ENCODE data around the gene SLX1A.

Gene SLX1A

DNA sequence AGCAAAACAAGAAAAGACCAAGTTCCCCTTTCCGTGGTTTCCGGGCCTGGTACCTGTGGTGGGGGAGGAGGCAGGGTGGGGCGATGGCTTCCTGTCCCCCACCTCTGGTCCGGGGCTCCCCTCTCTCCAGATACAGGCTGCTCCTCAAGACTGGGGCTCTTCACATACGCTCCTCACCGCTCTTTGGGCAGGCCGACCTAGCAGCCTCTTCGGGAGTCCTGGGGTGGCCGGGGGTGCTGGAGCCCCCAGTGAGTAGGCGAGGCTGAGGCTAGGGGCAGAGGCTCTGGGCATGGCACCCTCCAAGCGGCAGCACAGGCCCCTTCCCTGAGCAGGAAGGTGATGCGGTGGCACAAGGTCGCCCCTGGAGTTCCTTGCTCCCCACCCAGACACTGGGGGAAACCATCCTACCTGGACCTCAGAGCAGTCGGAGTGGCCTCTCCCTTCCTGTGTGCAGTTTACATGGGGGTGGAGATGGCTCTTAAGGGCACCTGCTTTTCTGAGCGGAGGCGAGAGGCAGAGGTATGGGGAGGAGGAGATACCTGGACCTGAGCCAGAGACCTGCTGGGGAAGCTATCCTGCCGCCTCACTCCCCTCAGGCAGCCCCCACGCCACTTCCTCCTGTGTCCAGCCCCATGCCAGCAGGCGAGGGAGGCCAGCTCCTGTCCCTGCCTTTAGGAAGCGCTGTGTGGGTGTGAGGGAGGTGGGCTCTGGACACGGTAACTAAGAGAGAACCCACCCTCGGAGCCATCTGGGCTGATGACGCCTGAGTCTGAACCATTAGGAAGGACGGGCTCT is 9.4 kb upstream of the SLX1A start:
- ChIA-PET POLR2A (ENCODE audit: low non-redundant PET) (no interaction called here), CTCF (no interaction called here)
- H3K27ac ChIP-seq, result no peak overlapping the region
- no peak for DNase-seq (ENCODE audit: low spot score)
- TF ChIP-seq, protein P1, sequence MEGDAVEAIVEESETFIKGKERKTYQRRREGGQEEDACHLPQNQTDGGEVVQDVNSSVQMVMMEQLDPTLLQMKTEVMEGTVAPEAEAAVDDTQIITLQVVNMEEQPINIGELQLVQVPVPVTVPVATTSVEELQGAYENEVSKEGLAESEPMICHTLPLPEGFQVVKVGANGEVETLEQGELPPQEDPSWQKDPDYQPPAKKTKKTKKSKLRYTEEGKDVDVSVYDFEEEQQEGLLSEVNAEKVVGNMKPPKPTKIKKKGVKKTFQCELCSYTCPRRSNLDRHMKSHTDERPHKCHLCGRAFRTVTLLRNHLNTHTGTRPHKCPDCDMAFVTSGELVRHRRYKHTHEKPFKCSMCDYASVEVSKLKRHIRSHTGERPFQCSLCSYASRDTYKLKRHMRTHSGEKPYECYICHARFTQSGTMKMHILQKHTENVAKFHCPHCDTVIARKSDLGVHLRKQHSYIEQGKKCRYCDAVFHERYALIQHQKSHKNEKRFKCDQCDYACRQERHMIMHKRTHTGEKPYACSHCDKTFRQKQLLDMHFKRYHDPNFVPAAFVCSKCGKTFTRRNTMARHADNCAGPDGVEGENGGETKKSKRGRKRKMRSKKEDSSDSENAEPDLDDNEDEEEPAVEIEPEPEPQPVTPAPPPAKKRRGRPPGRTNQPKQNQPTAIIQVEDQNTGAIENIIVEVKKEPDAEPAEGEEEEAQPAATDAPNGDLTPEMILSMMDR (conservative IDR thresholded peaks at IDR 0.05; ENCODE audit: low read depth), result no peak

DNA sequence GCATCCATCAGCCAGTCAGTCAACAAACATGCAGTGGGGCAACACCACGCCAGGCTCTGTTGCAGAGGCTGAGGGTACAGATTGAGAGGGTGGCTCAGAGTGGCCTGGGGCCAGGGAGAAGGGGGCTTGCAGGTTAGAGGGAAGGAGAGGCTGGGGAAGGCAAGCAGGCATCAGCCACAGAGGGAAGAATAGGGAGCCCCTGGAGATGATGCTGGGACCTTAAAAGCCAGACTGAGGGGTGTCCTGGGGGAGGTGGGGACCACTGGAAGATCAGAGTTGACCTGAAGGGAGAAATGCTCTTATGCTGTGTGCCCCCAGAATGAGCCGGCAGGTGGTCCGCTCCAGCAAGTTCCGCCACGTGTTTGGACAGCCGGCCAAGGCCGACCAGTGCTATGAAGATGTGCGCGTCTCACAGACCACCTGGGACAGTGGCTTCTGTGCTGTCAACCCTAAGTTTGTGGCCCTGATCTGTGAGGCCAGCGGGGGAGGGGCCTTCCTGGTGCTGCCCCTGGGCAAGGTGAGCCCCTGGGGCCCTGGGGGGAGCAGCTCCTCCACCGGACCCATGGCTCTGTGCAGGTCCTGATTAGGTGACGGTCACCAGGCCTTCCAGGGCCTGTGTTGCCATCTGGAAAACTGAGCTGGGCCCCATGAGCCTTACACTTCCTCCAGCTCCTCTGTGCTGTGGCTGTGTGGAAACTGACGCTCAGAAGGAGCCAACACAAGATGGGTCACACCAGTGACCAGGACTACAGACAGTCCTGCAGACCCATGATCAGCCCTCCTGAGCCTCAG is 8.6 kb upstream of the SLX1A start:
- no peak for DNase-seq (ENCODE audit: low spot score)
- CTCF ChIA-PET, result no interaction called here
- H3K27ac ChIP-seq, result peak overlapping the region; percentile 46
- TF ChIP-seq, protein P1 (conservative IDR thresholded peaks at IDR 0.05; ENCODE audit: low read depth), result no peak
- POLR2A ChIA-PET (ENCODE audit: low non-redundant PET), result no interaction called here

DNA sequence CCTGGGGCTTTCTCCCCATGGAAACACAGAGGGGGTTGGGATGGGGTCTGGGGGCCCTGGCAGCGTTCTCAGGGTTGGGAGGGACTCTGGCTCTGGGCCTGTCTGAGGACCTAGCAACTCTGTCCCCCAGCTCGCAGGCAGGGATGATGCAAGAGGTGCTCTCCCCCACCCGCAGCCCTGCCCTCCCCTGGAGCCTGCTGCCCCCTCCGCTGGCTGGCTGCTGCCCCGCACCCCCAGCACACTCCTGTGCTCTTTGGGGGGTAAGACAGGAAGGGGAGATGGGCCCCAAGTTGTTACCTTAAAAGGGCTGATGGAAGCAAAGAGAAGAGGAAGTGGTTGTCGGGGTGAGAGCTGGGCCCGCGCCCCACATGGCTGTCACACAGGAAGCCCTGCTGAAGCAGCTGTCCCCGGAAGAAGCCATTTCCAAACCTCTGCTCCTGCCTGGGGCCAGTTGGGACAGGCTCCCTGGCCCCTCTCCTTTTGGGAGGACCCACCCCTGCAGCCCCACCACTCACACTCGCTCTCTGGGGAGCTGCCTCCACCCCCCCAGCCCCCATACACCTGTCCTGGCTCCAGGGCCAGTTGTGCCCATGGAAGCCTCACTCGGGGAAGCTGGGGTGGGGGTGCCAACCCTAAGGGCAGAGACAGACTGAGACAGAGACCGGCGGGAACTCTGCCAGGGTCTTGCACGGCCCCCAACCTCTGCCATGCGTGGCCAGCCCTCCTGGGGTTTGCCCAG is 7.8 kb upstream of the SLX1A start:
- ChIA-PET CTCF (interaction anchor here (0.7 kb wide), 1 partner anchor 72 kb away, joined by 3 read pairs; the partner anchor contains the start of gene GDPD3), POLR2A (ENCODE audit: low non-redundant PET) (interaction anchor here (0.6 kb wide), 1 partner anchor 167 kb away, joined by 6 read pairs; no protein-coding TSS in a partner anchor)
- TF ChIP-seq, protein P1 (conservative IDR thresholded peaks at IDR 0.05; ENCODE audit: low read depth), result no peak
- no peak for DNase-seq (ENCODE audit: low spot score)
- H3K27ac ChIP-seq, result peak overlapping the region; percentile 46

DNA sequence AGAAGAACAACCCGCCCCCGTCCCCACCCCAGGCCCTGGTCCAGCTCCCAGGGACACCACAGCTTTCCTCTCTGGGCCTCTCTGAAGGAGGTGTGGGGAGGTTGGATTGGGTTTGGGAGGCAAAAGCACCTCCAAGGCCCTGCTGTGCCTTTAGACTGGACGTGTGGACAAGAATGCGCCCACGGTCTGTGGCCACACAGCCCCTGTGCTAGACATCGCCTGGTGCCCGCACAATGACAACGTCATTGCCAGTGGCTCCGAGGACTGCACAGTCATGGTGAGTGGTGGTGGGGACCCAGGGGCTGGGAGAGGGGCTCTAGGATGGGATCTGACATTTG is 7.3 kb upstream of the SLX1A start:
- ChIA-PET CTCF (interaction anchor here (0.7 kb wide), 1 partner anchor 73 kb away, joined by 3 read pairs; the partner anchor contains the start of gene GDPD3), POLR2A (ENCODE audit: low non-redundant PET) (interaction anchor here (0.6 kb wide), 1 partner anchor 166 kb away, joined by 6 read pairs; no protein-coding TSS in a partner anchor)
- DNase-seq (ENCODE audit: low spot score), result no peak
- TF ChIP-seq, protein P1 (conservative IDR thresholded peaks at IDR 0.05; ENCODE audit: low read depth), result no peak
- H3K27ac ChIP-seq, result peak overlapping the region; percentile 46

DNA sequence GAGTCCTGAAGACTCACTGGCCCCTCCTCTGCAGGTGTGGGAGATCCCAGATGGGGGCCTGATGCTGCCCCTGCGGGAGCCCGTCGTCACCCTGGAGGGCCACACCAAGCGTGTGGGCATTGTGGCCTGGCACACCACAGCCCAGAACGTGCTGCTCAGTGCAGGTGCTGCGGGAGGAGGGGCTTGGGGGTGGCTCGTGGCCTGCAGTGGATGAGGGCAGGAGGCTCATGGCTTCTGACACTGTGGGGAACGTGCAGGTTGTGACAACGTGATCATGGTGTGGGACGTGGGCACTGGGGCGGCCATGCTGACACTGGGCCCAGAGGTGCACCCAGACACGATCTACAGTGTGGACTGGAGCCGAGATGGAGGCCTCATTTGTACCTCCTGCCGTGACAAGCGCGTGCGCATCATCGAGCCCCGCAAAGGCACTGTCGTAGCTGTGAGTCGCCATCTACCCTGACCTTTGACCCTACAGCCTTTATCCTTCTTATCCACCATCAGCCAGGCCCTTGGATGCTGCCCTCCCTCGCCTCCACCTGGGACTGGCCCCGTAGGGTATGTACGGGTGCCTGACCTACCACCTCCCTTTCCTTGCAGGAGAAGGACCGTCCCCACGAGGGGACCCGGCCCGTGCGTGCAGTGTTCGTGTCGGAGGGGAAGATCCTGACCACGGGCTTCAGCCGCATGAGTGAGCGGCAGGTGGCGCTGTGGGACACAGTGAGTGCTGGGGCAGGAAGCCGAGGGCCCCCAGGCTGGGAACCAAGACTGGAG is 6.7 kb upstream of the SLX1A start:
- ChIA-PET CTCF (interaction anchor here (0.6 kb wide), 1 partner anchor 154 kb away, joined by 4 read pairs; no protein-coding TSS in a partner anchor), POLR2A (ENCODE audit: low non-redundant PET) (no interaction called here)
- H3K27ac ChIP-seq, result peak overlapping the region; percentile 46; the same call in 1 of the 2 replicates
- DNase-seq (ENCODE audit: low spot score), result no peak
- TF ChIP-seq, protein P1 (conservative IDR thresholded peaks at IDR 0.05; ENCODE audit: low read depth), result peak; percentile 84

All from RWPE1 (cell line).